A673 (cell line): Measurements from ENCODE around the gene ITIH5.

ENCODE experiments used
- EZH2 ChIP-seq: fragments of 200-600 bp; sonication (generic); IDR thresholded peaks from 2 replicates; pipeline ENCODE4 v1.6.1; 2017; ENCODE audit warnings: borderline replicate concordance, low read depth, mild to moderate bottlenecking, mixed read lengths, antibody characterized with exemption, low read length; ENCODE audit not compliant: poor library complexity, severe bottlenecking
- TF ChIP-seq, protein P1 (sequence below): fragments of 300-800, 200-600 bp; sonication (generic); conservative IDR thresholded peaks from 2 replicates; pipeline ENCODE4 v1.5.1; 2017; ENCODE audit warnings: low read depth, mild to moderate bottlenecking, antibody characterized with exemption, low read length, moderate library complexity, mixed read lengths

DNA sequence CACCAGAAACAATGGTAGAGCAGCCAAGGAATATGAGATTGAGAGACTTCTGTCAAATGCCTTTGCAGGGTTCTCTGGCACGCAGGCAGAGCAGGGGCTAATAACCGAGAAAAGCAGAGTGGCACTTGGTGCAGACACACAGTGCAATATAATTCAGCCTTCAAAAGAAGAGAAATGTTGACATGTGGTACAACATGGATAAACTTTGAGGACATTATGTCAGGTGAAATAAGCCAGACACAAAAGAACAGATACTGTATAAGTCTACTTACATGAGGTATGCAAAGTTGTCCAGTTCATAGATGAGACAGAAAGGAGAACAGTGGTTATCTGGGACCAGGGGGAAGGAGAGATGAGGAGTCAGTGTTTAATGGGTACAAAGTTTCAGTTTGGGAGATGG, 41.8 kb downstream of the ITIH5 start:
- TF ChIP-seq, protein P1, sequence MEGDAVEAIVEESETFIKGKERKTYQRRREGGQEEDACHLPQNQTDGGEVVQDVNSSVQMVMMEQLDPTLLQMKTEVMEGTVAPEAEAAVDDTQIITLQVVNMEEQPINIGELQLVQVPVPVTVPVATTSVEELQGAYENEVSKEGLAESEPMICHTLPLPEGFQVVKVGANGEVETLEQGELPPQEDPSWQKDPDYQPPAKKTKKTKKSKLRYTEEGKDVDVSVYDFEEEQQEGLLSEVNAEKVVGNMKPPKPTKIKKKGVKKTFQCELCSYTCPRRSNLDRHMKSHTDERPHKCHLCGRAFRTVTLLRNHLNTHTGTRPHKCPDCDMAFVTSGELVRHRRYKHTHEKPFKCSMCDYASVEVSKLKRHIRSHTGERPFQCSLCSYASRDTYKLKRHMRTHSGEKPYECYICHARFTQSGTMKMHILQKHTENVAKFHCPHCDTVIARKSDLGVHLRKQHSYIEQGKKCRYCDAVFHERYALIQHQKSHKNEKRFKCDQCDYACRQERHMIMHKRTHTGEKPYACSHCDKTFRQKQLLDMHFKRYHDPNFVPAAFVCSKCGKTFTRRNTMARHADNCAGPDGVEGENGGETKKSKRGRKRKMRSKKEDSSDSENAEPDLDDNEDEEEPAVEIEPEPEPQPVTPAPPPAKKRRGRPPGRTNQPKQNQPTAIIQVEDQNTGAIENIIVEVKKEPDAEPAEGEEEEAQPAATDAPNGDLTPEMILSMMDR, result no peak
- TF ChIP-seq EZH2, result no peak
